Measurements from ENCODE around the gene REL.

REL gene

GRCh38 chr2:60936757-60937156 is 55.4 kb downstream of the REL start:
- ChIA-PET CTCF (no interaction called here), POLR2A (no interaction called here)
- TF ChIP-seq ARNT (IDR thresholded peaks at IDR 0.05) (no peak), LEF1 (IDR thresholded peaks at IDR 0.05; ENCODE audit: borderline replicate concordance) (no peak), ZNF384 (IDR thresholded peaks at IDR 0.05) (no peak), BHLHE40 (IDR thresholded peaks at IDR 0.05; ENCODE audit: borderline replicate concordance) (no peak), SP1 (IDR thresholded peaks at IDR 0.05) (no peak), PKNOX1 (IDR thresholded peaks at IDR 0.05) (no peak)
- DNase-seq (ENCODE audit: extremely low spot score), result no peak

- TF ChIP-seq ELF4 (IDR thresholded peaks at IDR 0.05) (no peak), TARDBP (IDR thresholded peaks at IDR 0.05) (no peak), L3MBTL2 (conservative IDR thresholded peaks at IDR 0.05) (no peak), FOXK2 (IDR thresholded peaks at IDR 0.05) (no peak), SUZ12 (IDR thresholded peaks at IDR 0.05) (no peak), ZNF384 (IDR thresholded peaks at IDR 0.05) (no peak), FOXM1 (IDR thresholded peaks at IDR 0.05; ENCODE audit: borderline replicate concordance) (no peak), SP1 (IDR thresholded peaks at IDR 0.05) (no peak), CTBP1 (IDR thresholded peaks at IDR 0.05; ENCODE audit: borderline replicate concordance) (no peak), HDGF (IDR thresholded peaks at IDR 0.05; ENCODE audit: borderline replicate concordance) (no peak), FOXA1 (IDR thresholded peaks at IDR 0.05) (no peak), NFRKB (IDR thresholded peaks at IDR 0.05) (no peak), LEF1 (IDR thresholded peaks at IDR 0.05; ENCODE audit: borderline replicate concordance) (no peak), ARNT (IDR thresholded peaks at IDR 0.05) (no peak)
- no peak for DNase-seq (ENCODE audit: extremely low spot score)
- POLR2A ChIA-PET, result no interaction called here
- CTCF ChIA-PET, result no interaction called here
These were observed 56.9 kb downstream of the REL start for GRCh38 chr2:60938301-60938700.

GRCh38 chr2:60939622-60940021 is 58.2 kb downstream of the REL start:
- TF ChIP-seq L3MBTL2 (conservative IDR thresholded peaks at IDR 0.05), result no peak
- no peak for TF ChIP-seq ZNF384 (IDR thresholded peaks at IDR 0.05)
- TF ChIP-seq FOXA1 (IDR thresholded peaks at IDR 0.05), result no peak
- TF ChIP-seq FOXM1 (IDR thresholded peaks at IDR 0.05; ENCODE audit: borderline replicate concordance), result no peak
- TF ChIP-seq ELF4 (IDR thresholded peaks at IDR 0.05), result no peak
- TF ChIP-seq TARDBP (IDR thresholded peaks at IDR 0.05), result no peak
- no peak for TF ChIP-seq BHLHE40 (IDR thresholded peaks at IDR 0.05; ENCODE audit: borderline replicate concordance)
- TF ChIP-seq ARNT (IDR thresholded peaks at IDR 0.05), result no peak
- TF ChIP-seq CTBP1 (IDR thresholded peaks at IDR 0.05; ENCODE audit: borderline replicate concordance), result no peak
- no peak for TF ChIP-seq FOXK2 (IDR thresholded peaks at IDR 0.05)
- TF ChIP-seq PKNOX1 (IDR thresholded peaks at IDR 0.05), result no peak
- TF ChIP-seq HDGF (IDR thresholded peaks at IDR 0.05; ENCODE audit: borderline replicate concordance), result no peak
- no peak for TF ChIP-seq SUZ12 (IDR thresholded peaks at IDR 0.05)
- no peak for TF ChIP-seq SP1 (IDR thresholded peaks at IDR 0.05)
- TF ChIP-seq LEF1 (IDR thresholded peaks at IDR 0.05; ENCODE audit: borderline replicate concordance), result no peak
- no peak for TF ChIP-seq NFRKB (IDR thresholded peaks at IDR 0.05)
- ChIA-PET POLR2A (no interaction called here), CTCF (no interaction called here)
- no peak for DNase-seq (ENCODE audit: extremely low spot score)

GRCh38 chr2:60945341-60945740 is 64.0 kb downstream of the REL start:
- DNase-seq (ENCODE audit: extremely low spot score), result no peak
- CTCF ChIA-PET, result no interaction called here
- TF ChIP-seq SUZ12 (IDR thresholded peaks at IDR 0.05) (no peak), ZNF384 (IDR thresholded peaks at IDR 0.05) (no peak), NFRKB (IDR thresholded peaks at IDR 0.05) (no peak)
- POLR2A ChIA-PET, result no interaction called here

GRCh38 chr2:60947056-60947455 is 65.7 kb downstream of the REL start:
- DNase-seq (ENCODE audit: extremely low spot score), result no peak
- TF ChIP-seq SP1 (IDR thresholded peaks at IDR 0.05), result no peak
- TF ChIP-seq LEF1 (IDR thresholded peaks at IDR 0.05; ENCODE audit: borderline replicate concordance), result no peak
- TF ChIP-seq L3MBTL2 (conservative IDR thresholded peaks at IDR 0.05), result no peak
- TF ChIP-seq SUZ12 (IDR thresholded peaks at IDR 0.05), result no peak
- no peak for TF ChIP-seq ZNF384 (IDR thresholded peaks at IDR 0.05)
- no peak for TF ChIP-seq FOXM1 (IDR thresholded peaks at IDR 0.05; ENCODE audit: borderline replicate concordance)
- TF ChIP-seq ARNT (IDR thresholded peaks at IDR 0.05), result no peak
- TF ChIP-seq ELF4 (IDR thresholded peaks at IDR 0.05), result no peak
- TF ChIP-seq NFRKB (IDR thresholded peaks at IDR 0.05), result no peak
- no peak for TF ChIP-seq PKNOX1 (IDR thresholded peaks at IDR 0.05)
- TF ChIP-seq CTBP1 (IDR thresholded peaks at IDR 0.05; ENCODE audit: borderline replicate concordance), result no peak
- no peak for TF ChIP-seq FOXA1 (IDR thresholded peaks at IDR 0.05)
- TF ChIP-seq TARDBP (IDR thresholded peaks at IDR 0.05), result no peak
- POLR2A ChIA-PET, result no interaction called here
- CTCF ChIA-PET, result interaction anchor here (0.6 to 1.0 kb wide), 2 partner anchors 27 to 45 kb away, joined by 3 to 5 read pairs; no protein-coding TSS in a partner anchor

GRCh38 chr2:60948161-60948560 is 66.8 kb downstream of the REL start:
- ChIA-PET CTCF (no interaction called here), POLR2A (no interaction called here)
- TF ChIP-seq HDGF (IDR thresholded peaks at IDR 0.05; ENCODE audit: borderline replicate concordance), result no peak
- TF ChIP-seq BHLHE40 (IDR thresholded peaks at IDR 0.05; ENCODE audit: borderline replicate concordance), result no peak
- TF ChIP-seq NFRKB (IDR thresholded peaks at IDR 0.05), result no peak
- TF ChIP-seq TARDBP (IDR thresholded peaks at IDR 0.05), result no peak
- TF ChIP-seq ARNT (IDR thresholded peaks at IDR 0.05), result no peak
- no peak for TF ChIP-seq FOXM1 (IDR thresholded peaks at IDR 0.05; ENCODE audit: borderline replicate concordance)
- no peak for TF ChIP-seq SUZ12 (IDR thresholded peaks at IDR 0.05)
- no peak for TF ChIP-seq FOXA1 (IDR thresholded peaks at IDR 0.05)
- no peak for DNase-seq (ENCODE audit: extremely low spot score)
